Esophagus squamous epithelium (tissue), 4 donors: ENCODE data around the gene PLSCR4.

Experiments
- CTCF ChIP-seq, 6 experiments: fragments of 450-650 bp in 4 of 6; fragments of 200-600 bp in 2 of 6; sonication (generic) in 2 of 6; IDR thresholded peaks; one replicate each; pipeline ENCODE4 v1.5.1; 2016 to 2019; ENCODE audit warnings: antibody characterized with exemption in 6 of 6, mild to moderate bottlenecking in 4 of 6, moderate library complexity in 4 of 6
- POLR2A ChIP-seq, 4 donors: fragments of 450-650 bp; IDR thresholded peaks; one replicate each; pipeline ENCODE4 v1.6.1; 2017; ENCODE audit warnings: antibody characterized with exemption in 4 of 4, mild to moderate bottlenecking in 4 of 4, moderate library complexity in 3 of 4

GRCh38 chr3:146156666-146157314, 94.1 kb downstream of the PLSCR4 start:
- TF ChIP-seq CTCF (IDR thresholded peaks at IDR 0.05) (no peak), POLR2A (IDR thresholded peaks at IDR 0.05) (no peak)
